Panc1 (cell line): ENCODE measurements around the gene DOCK3.

Experiments
- POLR2AphosphoS5 ChIP-seq: IDR thresholded peaks from 2 replicates; pipeline ENCODE4 v1.6.1; 2012; ENCODE audit warnings: mild to moderate bottlenecking, low read depth, low read length, moderate library complexity
- REST ChIP-seq, 2 experiments: IDR thresholded peaks; 2 replicates each; pipeline ENCODE4 v1.6.1; 2011 to 2012; ENCODE audit warnings: low read depth in 2 of 2, control low read depth in 1 of 2, low read length in 1 of 2, mild to moderate bottlenecking in 1 of 2, moderate library complexity in 1 of 2; ENCODE audit not compliant: insufficient read depth in 1 of 2
- TF ChIP-seq, protein P1 (sequence below): fragments of 450-650 bp; IDR thresholded peaks from 2 replicates; pipeline ENCODE4 v1.5.1; 2017; ENCODE audit warnings: mild to moderate bottlenecking

DNA sequence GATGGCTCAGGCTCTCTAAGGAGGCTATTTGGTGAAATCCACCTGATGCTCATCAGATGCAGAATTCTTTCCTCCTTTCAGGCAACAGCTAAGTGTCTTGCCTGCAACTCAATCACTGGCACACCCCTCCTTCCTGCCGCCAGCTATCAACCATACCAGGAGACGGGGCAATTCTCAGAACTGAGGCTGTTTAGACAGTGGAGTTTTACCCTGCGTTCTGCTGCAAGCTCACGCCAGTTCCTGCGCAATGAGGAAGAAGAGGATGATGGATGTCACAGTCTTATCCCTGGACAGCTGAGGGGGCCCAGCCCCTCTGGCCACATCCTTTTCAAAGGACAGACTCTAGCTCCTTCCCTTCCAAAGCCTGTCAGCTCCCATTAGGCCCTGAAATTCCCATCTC, 703.3 kb downstream of the DOCK3 start:
- TF ChIP-seq, protein P1, sequence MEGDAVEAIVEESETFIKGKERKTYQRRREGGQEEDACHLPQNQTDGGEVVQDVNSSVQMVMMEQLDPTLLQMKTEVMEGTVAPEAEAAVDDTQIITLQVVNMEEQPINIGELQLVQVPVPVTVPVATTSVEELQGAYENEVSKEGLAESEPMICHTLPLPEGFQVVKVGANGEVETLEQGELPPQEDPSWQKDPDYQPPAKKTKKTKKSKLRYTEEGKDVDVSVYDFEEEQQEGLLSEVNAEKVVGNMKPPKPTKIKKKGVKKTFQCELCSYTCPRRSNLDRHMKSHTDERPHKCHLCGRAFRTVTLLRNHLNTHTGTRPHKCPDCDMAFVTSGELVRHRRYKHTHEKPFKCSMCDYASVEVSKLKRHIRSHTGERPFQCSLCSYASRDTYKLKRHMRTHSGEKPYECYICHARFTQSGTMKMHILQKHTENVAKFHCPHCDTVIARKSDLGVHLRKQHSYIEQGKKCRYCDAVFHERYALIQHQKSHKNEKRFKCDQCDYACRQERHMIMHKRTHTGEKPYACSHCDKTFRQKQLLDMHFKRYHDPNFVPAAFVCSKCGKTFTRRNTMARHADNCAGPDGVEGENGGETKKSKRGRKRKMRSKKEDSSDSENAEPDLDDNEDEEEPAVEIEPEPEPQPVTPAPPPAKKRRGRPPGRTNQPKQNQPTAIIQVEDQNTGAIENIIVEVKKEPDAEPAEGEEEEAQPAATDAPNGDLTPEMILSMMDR = no peak
- TF ChIP-seq POLR2AphosphoS5 (no peak), REST (IDR thresholded peaks at IDR 0.05; ENCODE audit: insufficient read depth in 1 of 2, low read depth in 2 of 2, low read length in 1 of 2) (no peak)
